ENCODE data around the gene CPT2. TPM values are rescaled to one million over a fixed set of nuclear protein-coding genes. Genes with fewer than 3 reads are reported as not detected.

Gene CPT2
- polyA plus RNA-seq, 2 of the 4 experiments (the other 2 are of a cell fraction) = 5.9 to 8.4 TPM

GRCh38 chr1:53174971-53175913, 21.4 kb upstream of the CPT2 start:
- Histone ChIP-seq H3K27ac (peak overlapping the region; percentile 47 to 62; a peak in 5 of 6 replicates), H3K4me2 (no peak overlapping the region; the same call in 2 of the 3 replicates), H3K9me3 (no peaks in the 10 kb centered on the region), H3K4me1 (peaks cover 37% of the 10 kb centered on the region), H3K4me3 (no peak overlapping the region)
- 77% methylated on average over 10 of the region's 10 CpGs for WGBS (ENCODE audit: missing lambda C conversion rate)
- ChIA-PET POLR2A (no interaction called here), CTCF (interaction anchor here (0.7 to 2.3 kb wide), 6 partner anchors 8 to 474 kb away, joined by 3 to 11 read pairs (median 6); no protein-coding TSS in a partner anchor)
- DNase-seq (ENCODE audit: low read depth in 1 of 2, low spot score in 1 of 2) = no peak
- no peak for ATAC-seq
- TF ChIP-seq ESRRA (IDR thresholded peaks at IDR 0.05; ENCODE audit: borderline replicate concordance, low read length) = no peak
- TF ChIP-seq CTCF (IDR thresholded peaks at IDR 0.05) = no peak
- no peak for TF ChIP-seq KDM5A (IDR thresholded peaks at IDR 0.05)
- no peak for TF ChIP-seq POLR2A (IDR thresholded peaks at IDR 0.05; ENCODE audit: low read length)
- no peak for TF ChIP-seq REST (IDR thresholded peaks at IDR 0.05)
- TF ChIP-seq ATOH8 (CRISPR knock-in tag; IDR thresholded peaks at IDR 0.05; ENCODE audit: low read depth) = no peak
- no peak for FAIRE-seq

- DNase-seq (ENCODE audit: low read depth in 1 of 2, low spot score in 1 of 2) (peak in 1 of 2 experiments; percentile 71), FAIRE-seq (no peak), ATAC-seq (peak; percentile 68 to 83)
- H3K4me3 ChIP-seq = no peak overlapping the region
- WGBS (ENCODE audit: missing lambda C conversion rate) = 11% methylated on average over 9 of the region's 10 CpGs
- H3K4me1 ChIP-seq = peaks cover 37% of the 10 kb centered on the region
- CTCF ChIA-PET = interaction anchor here (0.6 to 2.3 kb wide), 21 partner anchors 10 to 878 kb away, joined by 3 to 11 read pairs (median 3); partner anchors contain the start of genes ECHDC2 and ZYG11A
- no peaks in the 10 kb centered on the region for H3K9me3 ChIP-seq
- H3K4me2 ChIP-seq = peak overlapping the region; percentile 65
- peak overlapping the region; percentile 47 to 62; a peak in 5 of 6 replicates for H3K27ac ChIP-seq
- POLR2A ChIA-PET = no interaction called here
- TF ChIP-seq ZC3H11A (IDR thresholded peaks at IDR 0.05) = no peak
- TF ChIP-seq RNF2 (IDR thresholded peaks at IDR 0.05; ENCODE audit: borderline replicate concordance, low read depth) = no peak
- TF ChIP-seq JUNB (IDR thresholded peaks at IDR 0.05) = no peak
- TF ChIP-seq CHD2 (IDR thresholded peaks at IDR 0.05; ENCODE audit: low read length, partially characterized antibody) = no peak
- TF ChIP-seq NPAS2 (CRISPR knock-in tag; IDR thresholded peaks at IDR 0.05; ENCODE audit: borderline replicate concordance) = no peak
- peak; percentile 51; the same call in 1 of the 2 replicates for TF ChIP-seq GATA3 (IDR thresholded peaks at IDR 0.05; ENCODE audit: borderline replicate concordance)
- TF ChIP-seq NR3C1 (IDR thresholded peaks at IDR 0.05) = no peak
- TF ChIP-seq EHMT2 (IDR thresholded peaks at IDR 0.05; ENCODE audit: low read depth) = no peak
- no peak for TF ChIP-seq E2F6 (IDR thresholded peaks at IDR 0.05; ENCODE audit: borderline replicate concordance, low read depth)
- no peak for TF ChIP-seq HDAC2 (IDR thresholded peaks at IDR 0.05)
- TF ChIP-seq ELK1 (IDR thresholded peaks at IDR 0.05; ENCODE audit: low read depth, low read length) = no peak
- no peak for TF ChIP-seq MAFK (IDR thresholded peaks at IDR 0.05; ENCODE audit: partially characterized antibody)
- TF ChIP-seq CTCF (IDR thresholded peaks at IDR 0.05) = peak; percentile 52
- peak; percentile 58 for TF ChIP-seq SMC3 (IDR thresholded peaks at IDR 0.05)
- no peak for TF ChIP-seq FOSB (CRISPR knock-in tag; IDR thresholded peaks at IDR 0.05)
- no peak for TF ChIP-seq ZNF302 (CRISPR knock-in tag; IDR thresholded peaks at IDR 0.05)
- TF ChIP-seq POLR2AphosphoS2 (conservative IDR thresholded peaks at IDR 0.05; ENCODE audit: low read length) = no peak
- no peak for TF ChIP-seq RFX5 (IDR thresholded peaks at IDR 0.05)
- TF ChIP-seq ESRRA (IDR thresholded peaks at IDR 0.05; ENCODE audit: borderline replicate concordance, low read length) = no peak
These were observed 20.0 kb upstream of the CPT2 start for GRCh38 chr1:53176452-53177208.

Measured in A549 (cell line).